Eye (tissue), 1 donor: ENCODE results near the gene PGBD5.

ENCODE experiments used
- DNase-seq: peaks from one replicate; pipeline ENCODE4 v3.0.0-alpha.2; 2015

PGBD5 gene

DNA sequence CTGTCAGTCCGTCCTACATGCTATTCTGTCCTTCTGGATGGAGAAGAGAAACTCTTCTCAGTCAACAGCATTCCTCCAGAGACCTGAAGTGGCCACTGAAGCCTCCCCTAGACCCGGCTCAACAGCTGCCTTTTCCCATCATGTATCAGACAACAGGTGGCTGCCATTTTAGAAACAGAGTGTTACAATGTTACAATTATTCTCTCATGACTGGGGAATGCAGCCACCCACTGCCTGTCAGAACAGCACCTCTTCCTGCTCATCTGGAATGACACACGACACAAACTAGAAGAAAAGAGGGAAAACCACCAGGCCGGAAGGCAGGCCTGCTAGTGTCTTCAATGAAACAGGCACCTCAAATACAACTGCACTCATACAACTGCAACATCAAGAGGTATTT lies 105.3 kb downstream of the PGBD5 start:
- DNase-seq: no peak

DNA sequence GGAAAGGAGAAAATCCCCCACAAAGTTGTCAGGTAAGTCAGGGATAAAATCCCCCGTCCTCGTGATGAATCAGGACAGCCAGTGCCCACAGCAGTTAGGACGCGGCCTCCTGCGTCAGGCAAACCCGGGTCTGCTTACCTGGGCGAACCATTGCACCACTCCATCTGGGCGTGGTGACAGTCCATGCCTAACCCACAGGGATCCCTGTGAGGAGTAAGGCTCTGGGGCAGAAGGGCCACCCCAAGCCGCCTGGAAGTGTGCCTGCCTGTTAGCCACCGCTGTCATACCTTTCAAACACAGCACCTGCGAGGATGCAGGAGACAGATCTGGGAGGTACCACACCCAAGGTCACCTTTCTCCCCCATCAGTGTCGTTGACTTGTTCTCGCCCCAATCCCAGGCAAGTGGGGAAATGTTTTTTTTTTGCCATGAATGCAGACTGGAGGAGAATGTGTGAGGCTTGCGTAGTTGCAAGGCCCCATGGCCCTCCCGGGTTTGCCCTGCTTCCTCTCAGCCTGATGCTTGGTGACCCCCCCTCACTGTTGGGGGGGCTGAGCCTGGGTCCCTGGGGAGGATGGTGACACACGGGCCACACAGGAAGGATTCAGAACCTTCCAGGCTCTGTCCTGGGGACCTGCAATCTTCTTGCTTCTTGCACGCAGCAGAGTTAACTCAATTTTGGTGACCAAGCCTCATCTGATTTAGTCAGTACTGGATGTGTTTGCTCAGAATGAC lies 107.0 kb downstream of the PGBD5 start:
- no peak for DNase-seq

DNA sequence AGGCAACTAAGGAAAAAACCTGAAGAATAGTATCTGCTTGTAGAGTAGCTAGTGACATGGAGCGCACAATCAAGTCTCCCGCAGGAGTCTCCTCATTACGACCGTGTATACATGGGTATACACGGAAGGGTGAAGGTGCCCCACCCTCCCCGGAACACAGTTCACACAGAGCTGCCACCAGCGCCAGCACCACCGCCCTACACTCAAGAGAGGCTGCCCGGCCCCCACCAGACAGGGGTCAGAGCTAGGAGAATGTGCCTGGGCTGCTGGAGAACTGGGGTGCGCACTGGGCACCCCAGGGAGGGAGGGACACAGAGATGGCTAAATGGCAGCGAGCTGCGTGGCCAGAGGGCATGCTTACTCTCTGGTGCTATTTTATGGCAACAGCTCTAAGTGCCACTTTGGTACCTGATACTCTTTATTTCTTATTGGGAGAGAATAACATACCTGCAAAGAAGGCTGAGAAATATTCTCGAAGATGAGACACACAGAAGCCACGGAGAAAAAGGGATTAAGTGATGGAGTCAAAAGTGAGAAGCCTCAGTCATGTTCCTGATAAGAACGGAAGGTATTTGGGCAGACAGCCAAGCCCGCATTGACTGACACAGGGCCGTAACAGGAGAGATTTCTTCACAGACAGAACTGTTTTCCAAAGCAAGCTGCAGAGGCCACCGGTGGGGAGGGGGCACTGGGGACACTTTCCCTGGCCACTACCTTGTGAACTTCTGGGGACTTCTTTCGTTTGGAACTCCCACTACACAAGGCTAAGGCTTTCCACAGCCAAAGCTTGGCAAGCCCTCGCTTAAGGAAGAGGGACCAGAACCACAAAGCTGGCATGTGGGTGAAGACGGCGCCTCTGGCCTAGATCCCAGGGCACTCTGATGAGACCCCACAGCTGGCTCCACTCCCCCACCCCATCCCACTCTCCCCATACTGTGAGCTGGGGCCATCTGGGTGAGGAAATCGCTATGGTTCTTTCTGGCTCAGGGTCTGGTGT lies 108.0 kb downstream of the PGBD5 start:
- DNase-seq: no peak

DNA sequence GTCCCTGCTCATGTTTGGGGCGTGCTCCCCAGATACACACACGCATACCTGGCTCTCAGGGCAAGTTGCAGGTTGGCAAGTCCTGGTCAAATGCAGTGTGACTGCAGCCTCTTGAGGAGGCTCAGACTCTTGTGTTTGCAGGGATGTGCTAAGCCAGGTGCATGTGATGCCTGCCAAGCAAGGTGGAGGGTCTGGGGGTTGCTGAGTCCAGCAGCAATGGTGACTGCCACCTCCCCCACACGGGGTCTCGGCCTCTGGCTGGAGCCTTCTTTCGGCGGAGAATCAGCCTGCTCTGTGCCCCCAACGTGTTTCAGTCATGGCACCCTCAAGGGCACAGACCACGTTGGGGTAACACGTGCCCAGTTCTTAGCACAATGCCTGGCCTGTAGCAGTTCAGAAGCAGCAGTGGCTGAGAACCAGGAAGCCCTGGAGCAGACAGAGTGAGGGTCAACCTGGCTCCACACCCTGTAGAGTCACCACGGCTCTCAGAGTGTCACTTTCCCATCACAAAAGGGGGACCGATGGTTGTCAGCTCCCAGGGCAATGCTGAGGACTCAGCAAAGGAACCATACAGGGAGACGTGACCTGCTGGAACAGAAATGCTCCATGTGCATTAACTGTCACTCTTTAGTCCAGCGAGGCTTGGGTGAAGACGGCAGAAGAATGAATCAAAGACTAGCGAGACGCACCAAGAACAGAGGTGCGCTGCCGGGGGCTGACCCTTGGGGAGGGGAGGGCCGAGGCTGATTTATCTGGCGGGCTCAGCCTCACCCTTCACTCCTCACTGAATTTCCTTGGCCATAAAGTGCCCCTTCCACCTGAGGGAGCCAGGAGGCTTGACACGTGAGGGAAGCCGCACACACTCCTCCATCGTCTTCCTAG lies 109.0 kb downstream of the PGBD5 start:
- no peak for DNase-seq

DNA sequence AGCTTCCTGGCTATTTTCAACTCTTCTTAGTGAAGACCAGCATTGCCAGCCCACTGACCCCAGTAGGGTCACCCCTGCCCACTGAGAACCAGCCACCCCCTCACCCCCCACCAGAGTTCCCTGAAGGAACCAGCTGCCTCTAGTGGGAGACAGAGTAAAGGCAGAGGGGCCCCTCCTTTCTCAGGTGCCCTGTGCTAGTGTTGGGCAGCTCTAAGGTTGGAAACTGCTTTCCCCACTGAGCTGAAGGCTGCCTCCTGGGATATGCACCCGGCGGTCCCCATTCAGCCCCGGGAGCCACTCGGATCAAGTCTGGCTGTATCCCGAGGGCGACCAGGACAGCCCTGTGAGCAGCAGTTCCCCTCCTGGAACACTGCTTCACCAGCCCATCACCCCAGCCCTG lies 111.0 kb downstream of the PGBD5 start:
- no peak for DNase-seq

DNA sequence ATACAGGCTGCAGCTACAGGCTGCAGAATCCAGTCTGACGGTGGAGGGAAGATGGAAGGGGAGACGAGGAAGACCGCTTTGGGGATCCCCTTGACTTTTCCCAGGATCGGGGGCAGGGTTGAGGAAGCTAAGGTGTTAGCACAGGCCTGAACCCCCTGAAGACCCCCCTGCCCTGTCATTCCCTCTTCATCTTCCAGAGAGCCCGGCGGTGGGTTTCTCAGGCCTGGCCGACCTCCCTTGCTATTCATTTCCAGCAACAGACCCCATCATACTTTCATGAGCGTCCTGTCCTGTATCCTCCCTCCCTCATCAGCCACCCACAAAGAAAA lies 112.0 kb downstream of the PGBD5 start:
- DNase-seq: no peak

DNA sequence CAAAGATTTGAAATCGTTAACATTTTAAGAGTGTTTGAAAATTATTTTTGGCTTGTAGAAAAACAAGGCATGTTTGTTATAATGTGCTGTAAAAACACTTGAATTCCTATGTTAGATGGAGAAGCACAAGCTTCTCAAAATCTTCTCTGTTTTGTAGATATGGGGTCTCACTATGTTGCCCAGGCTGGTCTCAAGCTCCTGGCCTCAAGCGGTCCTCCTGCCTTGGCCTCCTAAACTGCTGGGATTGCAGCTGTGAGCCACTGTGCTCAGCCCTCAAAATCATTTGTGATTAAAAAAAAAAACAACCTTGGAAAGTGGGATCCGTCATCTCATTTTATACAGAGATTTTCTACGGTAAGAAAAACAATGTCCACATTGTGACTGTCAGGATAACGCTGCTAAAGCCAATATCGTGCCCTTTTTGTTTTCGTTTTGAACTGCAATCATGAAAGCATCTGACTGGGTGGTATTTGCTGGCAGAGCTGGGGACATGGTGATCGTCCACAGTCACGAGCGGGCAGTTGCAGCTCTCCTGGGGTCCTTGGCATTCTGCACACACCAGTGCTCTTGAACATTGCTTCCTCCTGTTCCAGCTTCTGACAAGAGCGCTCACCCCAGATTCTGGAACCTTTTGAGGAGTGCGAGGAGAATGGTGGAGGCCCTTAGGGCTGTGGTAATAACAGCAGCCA lies 112.5 kb downstream of the PGBD5 start:
- DNase-seq: no peak

DNA sequence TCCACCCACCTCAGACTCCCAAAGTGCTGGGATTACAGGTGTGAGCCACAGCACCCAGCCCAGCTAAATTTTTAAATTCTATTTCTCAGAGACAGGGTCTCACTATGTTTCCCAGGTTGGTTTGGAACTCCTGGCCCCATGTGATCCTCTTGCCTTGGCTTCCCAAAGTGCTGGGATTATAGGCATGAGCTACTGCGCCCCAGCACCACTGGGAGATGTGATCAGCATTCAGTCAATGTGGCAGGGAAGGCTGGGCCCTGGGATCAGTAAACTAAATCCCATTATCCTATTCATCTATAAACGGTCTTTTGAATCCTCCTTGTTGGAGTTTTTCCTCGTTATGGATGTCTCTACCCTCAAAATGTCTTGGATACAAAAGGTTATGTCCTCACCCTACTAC lies 113.5 kb downstream of the PGBD5 start:
- DNase-seq: no peak

DNA sequence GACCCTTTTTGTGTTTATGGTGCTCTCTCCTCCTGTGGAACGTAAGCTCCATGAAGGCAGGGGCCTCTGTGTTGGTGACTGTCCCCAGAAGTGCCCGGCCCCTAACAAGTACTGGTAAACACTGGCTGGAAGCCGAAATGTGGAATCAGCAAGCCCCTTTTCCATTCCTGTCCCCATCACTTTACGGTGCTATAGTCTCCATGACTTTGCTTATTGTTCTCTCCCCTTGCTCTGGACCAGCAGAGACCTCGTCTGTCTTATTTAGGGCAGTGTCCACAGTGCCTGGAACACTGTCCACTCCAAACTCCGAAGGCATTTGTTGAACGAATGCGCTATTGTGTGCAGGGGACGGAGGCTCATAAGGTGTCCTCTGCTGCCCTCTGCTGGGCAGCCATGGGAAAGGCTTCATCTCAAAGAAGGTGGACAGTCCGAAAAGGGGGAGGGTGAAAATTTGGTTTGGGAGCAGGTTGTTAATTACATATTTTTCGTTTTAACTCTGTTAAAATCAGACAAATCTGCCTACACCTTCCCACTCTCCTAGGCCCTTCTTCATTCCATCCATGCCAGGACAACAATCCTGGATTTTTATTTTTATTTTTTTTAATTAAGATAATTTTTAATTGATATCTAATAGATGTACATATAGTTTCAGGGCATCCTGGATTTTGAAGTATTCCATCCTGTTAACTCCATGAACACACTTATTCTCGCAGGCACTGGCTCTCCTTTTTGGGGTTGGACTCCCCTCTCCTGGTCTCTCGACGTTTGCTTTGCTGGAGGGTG lies 115.6 kb downstream of the PGBD5 start:
- DNase-seq: peak; percentile 94

DNA sequence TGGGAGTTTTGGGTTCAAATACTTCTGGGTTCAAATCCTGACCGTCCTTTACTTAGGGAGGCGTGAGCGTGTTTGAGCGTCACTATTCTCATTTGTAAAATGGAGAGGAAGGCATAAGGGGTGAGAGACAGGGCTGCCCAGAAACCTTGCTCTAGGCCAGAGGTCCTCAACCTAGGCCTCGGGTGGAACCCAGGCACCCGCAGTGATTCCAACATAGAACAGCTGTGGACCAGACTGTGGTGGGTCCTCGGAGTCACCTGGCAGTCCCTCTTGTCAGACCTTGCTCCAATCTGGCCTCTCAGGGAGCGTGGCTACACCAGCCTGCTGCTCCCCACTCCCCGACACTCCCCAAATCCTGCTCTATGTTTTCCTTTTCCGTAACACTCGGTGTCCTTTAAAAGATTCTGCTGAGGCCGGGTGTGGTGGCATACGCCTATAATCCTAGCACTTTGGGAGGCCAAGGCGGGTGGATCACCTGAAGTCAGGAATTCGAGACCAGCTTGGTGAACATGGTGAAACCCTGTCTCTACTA lies 116.4 kb downstream of the PGBD5 start:
- no peak for DNase-seq

DNA sequence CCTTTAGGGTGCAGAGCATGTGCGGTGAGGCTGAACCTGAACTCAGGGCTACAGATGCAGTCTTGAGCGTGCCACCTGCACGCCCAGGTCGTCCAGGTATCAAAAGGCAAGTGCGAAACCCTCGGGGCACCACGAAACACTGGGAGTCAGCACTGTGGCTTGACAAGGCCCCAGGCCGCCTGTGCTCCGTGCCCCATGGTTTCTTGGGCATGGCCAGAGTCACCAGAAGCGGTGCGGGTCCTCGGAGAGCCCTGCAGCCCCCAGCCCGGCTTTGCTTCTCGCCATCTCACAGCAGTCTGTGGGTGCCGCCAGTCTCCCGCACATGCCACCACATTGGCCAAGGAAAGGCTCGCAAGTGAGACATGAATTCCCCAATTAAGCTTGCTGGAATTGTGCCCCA lies 117.3 kb downstream of the PGBD5 start:
- DNase-seq: no peak

DNA sequence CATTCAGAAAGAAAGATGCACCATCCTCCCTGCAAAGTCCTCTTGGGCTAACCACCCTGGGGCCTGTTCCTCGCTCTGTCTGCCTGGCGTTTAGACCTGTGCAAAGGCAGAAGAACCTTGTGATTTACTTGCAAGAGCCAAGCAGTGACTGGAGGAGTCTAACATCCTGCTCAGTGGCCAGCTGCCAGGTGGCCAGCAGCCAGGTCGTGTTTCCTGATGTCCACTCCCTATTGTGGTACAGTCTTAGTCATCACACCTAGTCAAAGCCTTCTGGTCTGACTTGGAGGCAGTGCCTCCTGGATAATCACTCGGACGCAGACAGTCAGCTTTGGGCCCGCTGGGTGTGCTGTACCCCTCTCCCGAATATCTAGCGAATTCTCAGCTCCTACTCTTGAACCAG lies 118.1 kb downstream of the PGBD5 start:
- no peak for DNase-seq

DNA sequence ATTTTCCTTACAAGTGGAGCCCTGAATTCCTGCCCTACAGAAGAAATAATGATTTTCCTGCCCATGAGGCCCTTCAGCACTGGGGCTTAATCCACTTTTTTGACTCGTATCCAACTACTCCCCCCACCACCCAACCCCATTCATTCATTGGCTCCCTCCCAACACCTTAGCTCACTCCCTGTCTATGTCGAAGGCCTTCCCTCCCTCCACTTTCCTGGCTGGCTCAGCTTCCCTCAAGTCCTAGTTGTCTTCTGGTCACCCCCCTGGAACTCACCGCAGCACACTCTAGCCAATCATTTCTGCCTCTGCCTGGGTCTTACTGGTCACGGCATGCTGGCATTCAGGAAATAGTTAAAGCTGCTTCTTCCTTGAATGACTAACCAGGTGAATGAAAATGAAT lies 118.9 kb downstream of the PGBD5 start:
- DNase-seq: peak; percentile 66

DNA sequence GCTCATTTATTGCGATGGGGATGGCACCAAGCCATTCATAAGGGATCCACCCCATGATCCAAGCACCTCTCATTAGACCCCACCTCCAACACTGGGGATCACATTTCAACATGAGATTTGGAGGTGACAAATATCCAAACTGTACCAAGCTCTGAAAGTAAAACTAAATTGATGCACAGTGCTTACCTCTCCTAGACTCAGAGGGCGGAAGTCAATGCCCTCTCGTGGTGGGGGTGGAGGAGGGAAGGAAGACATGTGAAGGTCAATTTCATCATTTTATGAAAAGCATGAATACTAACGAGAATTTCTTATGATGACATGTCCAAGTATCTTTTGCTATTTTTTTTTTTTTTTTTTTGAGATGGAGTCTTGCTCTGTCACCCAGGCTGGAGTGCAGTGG lies 120.0 kb downstream of the PGBD5 start:
- no peak for DNase-seq

DNA sequence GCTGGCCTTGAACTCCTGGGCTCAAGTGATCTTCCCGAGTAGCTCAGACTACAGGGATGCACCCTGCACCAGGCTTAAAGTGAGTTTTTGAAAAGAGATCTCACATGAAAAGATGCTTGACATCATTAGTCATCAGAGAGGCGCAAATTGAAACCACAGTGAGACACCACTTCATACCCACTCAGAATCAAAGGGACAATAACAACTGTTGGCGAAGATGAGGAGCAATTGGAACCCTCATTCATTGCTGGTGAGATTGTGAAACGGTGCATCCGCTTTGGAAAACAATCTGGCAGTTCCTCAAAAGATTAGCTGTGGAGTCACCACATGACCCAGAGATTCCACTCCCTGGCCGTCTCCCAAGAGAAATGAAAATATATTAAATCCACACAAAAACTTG lies 122.3 kb downstream of the PGBD5 start:
- no peak for DNase-seq

DNA sequence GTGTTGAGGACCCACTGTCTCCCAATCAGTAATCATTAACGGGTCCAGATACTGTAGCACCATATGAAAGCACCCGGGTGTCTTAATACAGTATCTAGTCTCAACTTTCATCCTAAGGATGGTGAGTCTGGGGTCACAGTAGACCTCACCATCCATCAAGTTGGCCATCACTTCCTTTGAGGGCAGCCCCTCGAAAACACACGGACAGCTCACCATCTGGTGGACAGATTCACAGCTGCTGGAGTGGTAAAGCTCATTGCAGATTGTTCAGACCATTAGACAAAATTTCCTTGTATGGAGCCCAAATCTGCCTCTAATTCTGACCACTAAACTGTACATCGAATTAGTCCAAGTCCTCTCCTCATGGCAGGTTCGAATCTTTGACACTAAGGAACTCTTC lies 123.1 kb downstream of the PGBD5 start:
- DNase-seq: no peak

DNA sequence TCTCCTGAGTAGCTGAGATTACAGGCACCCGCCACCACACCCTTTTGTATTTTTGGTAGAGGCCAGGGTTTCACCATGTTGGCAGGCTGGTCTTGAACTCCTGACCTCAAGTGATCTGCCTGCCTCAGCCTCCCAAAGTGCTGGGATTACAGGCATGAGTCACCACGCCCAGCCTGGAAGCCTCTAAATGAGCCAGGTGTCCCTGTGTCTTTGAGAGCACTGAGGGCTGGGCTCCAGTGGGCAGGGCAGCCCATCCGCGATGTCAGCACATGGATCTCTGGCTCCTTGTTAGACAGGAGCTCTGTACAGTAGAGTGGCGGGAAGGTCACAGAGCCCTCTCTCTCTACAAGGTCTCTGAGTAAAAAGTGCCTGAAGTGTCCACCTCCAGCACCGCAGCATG lies 124.3 kb downstream of the PGBD5 start:
- no peak for DNase-seq

DNA sequence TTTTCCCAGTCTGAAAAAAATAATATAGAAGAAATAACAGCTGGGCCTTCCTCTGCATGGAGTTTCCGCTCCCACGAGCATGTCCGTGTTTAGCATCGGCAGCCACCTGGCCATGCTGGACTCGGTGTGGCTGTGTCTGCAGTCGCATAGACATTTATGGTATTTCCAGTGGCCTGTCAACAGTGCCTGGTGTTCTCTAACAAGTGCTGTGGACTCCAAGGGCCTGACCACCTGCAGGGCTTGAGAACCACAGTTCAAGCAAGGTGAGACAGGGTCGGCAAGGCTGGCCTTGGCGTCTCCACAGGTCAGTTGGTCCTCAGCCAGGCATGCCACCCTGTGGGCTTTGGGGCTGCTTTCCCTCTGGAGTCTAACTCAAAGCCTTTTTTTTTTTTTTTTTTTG lies 124.8 kb downstream of the PGBD5 start:
- DNase-seq: no peak

DNA sequence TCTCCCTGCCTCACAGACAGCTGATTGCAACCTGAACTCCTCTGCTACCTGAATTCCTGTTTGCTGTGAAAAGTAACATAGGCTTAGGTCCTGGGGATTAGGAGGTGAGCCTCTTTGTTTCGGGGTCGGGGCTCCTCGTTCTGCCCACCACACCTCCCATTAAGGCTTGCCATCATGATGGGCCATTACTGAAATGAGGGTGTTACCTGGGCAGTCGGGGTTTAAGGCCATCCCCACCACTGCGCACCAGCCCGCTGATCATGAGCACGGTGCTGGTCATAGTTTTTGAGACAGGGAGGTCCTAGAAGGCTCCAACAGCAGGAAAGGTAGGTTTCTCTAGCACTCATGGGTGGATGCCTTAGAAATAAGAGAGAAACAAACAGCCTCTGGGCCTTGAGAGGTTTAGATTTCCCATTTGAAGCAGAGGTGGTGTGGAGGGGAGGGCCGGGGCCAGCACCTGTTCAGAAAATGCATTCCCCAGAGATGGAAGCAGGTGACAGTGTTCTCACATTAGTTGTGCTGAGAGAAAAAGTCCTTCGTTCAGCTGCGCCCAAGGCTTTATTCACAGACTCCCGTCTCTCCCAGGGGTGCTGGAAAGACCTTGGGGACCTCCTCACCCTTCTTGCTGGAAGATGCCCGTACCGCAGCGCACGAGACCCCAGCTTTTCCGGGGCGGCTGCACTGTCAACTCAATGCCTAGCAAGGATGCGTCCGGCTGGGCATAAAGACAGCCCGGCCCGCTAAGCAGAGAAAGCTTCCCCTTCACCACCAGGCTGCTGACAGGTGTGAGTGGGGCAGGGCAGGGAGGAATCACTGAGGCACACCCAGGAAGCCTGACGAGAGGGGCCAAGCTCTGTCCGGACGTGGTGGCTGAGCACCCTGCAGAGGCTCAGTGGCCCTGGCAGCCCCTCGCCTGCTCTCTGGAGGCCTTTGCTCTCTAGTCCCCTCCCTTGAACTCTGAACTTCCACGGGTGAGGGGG lies 125.5 kb downstream of the PGBD5 start:
- DNase-seq: no peak
